ENCODE data around the gene ZNF467. TPM values are rescaled to one million over a fixed set of nuclear protein-coding genes. Genes with fewer than 3 reads are reported as not detected.
A peak's percentile ranks its signal among the peaks of the same experiment; 100 is the strongest.

ZNF467 gene
- total RNA-seq, 1 donor from 2014 or later, result 4.5 TPM

- DNase-seq (ENCODE audit: low read depth in 2 of 2), result no peak
These were observed 22.2 kb downstream of the ZNF467 start for GRCh38 chr7:149751043-149751775.

- no peak for DNase-seq (ENCODE audit: low read depth in 2 of 2)
These were observed 23.1 kb downstream of the ZNF467 start for GRCh38 chr7:149750122-149750845.

GRCh38 chr7:149748076-149748874 is 25.1 kb downstream of the ZNF467 start:
- no peak for DNase-seq (ENCODE audit: low read depth in 2 of 2)

GRCh38 chr7:149743476-149744255 is 29.7 kb downstream of the ZNF467 start:
- DNase-seq (ENCODE audit: low read depth in 2 of 2), result no peak

GRCh38 chr7:149742075-149742701 is 31.2 kb downstream of the ZNF467 start:
- DNase-seq (ENCODE audit: low read depth in 2 of 2), result peak; percentile 25 to 39

GRCh38 chr7:149741629-149742028 is 31.8 kb downstream of the ZNF467 start:
- no peak for DNase-seq (ENCODE audit: low read depth in 2 of 2)

- no peak for DNase-seq (ENCODE audit: low read depth in 2 of 2)
These were observed 36.7 kb downstream of the ZNF467 start for GRCh38 chr7:149736478-149737360.

GRCh38 chr7:149735779-149736477 is 37.5 kb downstream of the ZNF467 start:
- no peak for DNase-seq (ENCODE audit: low read depth in 2 of 2)

- DNase-seq (ENCODE audit: low read depth in 2 of 2), result no peak
These were observed 38.2 kb downstream of the ZNF467 start for GRCh38 chr7:149735181-149735602.

GRCh38 chr7:149734791-149735075 is 38.7 kb downstream of the ZNF467 start:
- no peak for DNase-seq (ENCODE audit: low read depth in 2 of 2)

- no peak for DNase-seq (ENCODE audit: low read depth in 2 of 2)
These were observed 39.2 kb downstream of the ZNF467 start for GRCh38 chr7:149733924-149734790.

- DNase-seq (ENCODE audit: low read depth in 2 of 2), result no peak
These were observed 40.1 kb downstream of the ZNF467 start for GRCh38 chr7:149733131-149733923.

GRCh38 chr7:149732611-149733010 is 40.8 kb downstream of the ZNF467 start:
- DNase-seq (ENCODE audit: low read depth in 2 of 2), result no peak

- DNase-seq (ENCODE audit: low read depth in 2 of 2), result no peak
These were observed 41.3 kb downstream of the ZNF467 start for GRCh38 chr7:149732111-149732561.

GRCh38 chr7:149731207-149731955 is 42.0 kb downstream of the ZNF467 start:
- DNase-seq (ENCODE audit: low read depth in 2 of 2), result no peak

GRCh38 chr7:149729983-149730801 is 43.2 kb downstream of the ZNF467 start:
- no peak for DNase-seq (ENCODE audit: low read depth in 2 of 2)
